A549 (cell line): ENCODE results near the gene SPACA6. TPM values are rescaled to one million over a fixed set of nuclear protein-coding genes. Genes with fewer than 3 reads are reported as not detected.

Experiments
- ATAC-seq, 2 experiments: fragments of 200-7000 bp in 1 of 2; fragments of >200 bp in 1 of 2; cut with Nextera tagmentation in 1 of 2; cut with Tn5 transposase in 1 of 2; 3 replicates each; pipeline versions ENCODE4 v1.8.0 to v1.9.1; 2018 to 2020; ENCODE audit warnings: mild to moderate bottlenecking in 1 of 2, moderate library complexity in 1 of 2
- CTCF ChIA-PET: fragments of 300-600 bp; sonication (Branson Sonifier 250); formaldehyde crosslinking; extraction: SDS; loops from one replicate; lab custom pipeline; 2021; ENCODE audit warnings: antibody characterized with exemption, inconsistent platforms; lab: Yijun Ruan, JAX
- POLR2A ChIA-PET: fragments of 350-600 bp; formaldehyde crosslinking; extraction: SDS; loops from one replicate; lab custom pipeline; 2021; ENCODE audit warnings: antibody characterized with exemption, inconsistent platforms; lab: Yijun Ruan, JAX
- DNase-seq, 2 experiments: peaks; one replicate each; pipeline versions ENCODE4 v3.0.0 to v3.0.0-alpha.2; 2011 to 2016; ENCODE audit warnings: low read depth in 1 of 2, low spot score in 1 of 2
- FAIRE-seq: peaks from 2 replicates; lab custom pipeline; 2011; peaks lifted over from hg19 to GRCh38; lab: Jason Lieb, UNC
- H3K27ac ChIP-seq, 2 experiments: fragments of >200 bp; sonication (Bioruptor Twin); formaldehyde crosslinking; 3 replicates each; pipeline ENCODE4 v1.5.1; 2016 to 2017
- H3K4me1 ChIP-seq: fragments of >200 bp; sonication (Bioruptor Twin); formaldehyde crosslinking; 3 replicates; pipeline ENCODE4 v1.6.1; 2016
- H3K4me2 ChIP-seq: fragments of >200 bp; sonication (Bioruptor Twin); formaldehyde crosslinking; 3 replicates; pipeline ENCODE4 v1.6.1; 2016
- H3K4me3 ChIP-seq: fragments of >200 bp; sonication (Bioruptor Twin); formaldehyde crosslinking; 3 replicates; pipeline ENCODE4 v1.5.1; 2016
- H3K9me3 ChIP-seq: fragments of >200 bp; sonication (Bioruptor Twin); formaldehyde crosslinking; 3 replicates; pipeline ENCODE4 v1.6.1; 2016
- ATOH8 ChIP-seq: fragments of 250-450 bp; sonication (Bioruptor Pico); IDR thresholded peaks from 2 replicates; pipeline ENCODE4 v1.5.0; 2020; ENCODE audit warnings: low read depth, mild to moderate bottlenecking, moderate library complexity
- BCL3 ChIP-seq: fragments of >200 bp; sonication (Bioruptor Twin); formaldehyde crosslinking; IDR thresholded peaks from 3 replicates; pipeline ENCODE4 v1.6.1; 2016
- BHLHE40 ChIP-seq: IDR thresholded peaks from 2 replicates; pipeline ENCODE4 v1.6.1; 2012; ENCODE audit warnings: low read depth, low read length, inconsistent platforms
- CTCF ChIP-seq: fragments of >200 bp; sonication (Bioruptor Twin); formaldehyde crosslinking; IDR thresholded peaks from 3 replicates; pipeline ENCODE4 v1.5.1; 2016
- EP300 ChIP-seq, 2 experiments: fragments of >200 bp; sonication (Bioruptor Twin); formaldehyde crosslinking; IDR thresholded peaks; 2 replicates in 1 of 2; 3 replicates in 1 of 2; pipeline ENCODE4 v1.6.1; 2016 to 2017
- ESRRA ChIP-seq: fragments of 150-350 bp; IDR thresholded peaks from 2 replicates; pipeline ENCODE4 v1.6.1; 2014; ENCODE audit warnings: mild to moderate bottlenecking, low read length, borderline replicate concordance
- FOSB ChIP-seq: fragments of 250-450 bp; sonication (Bioruptor Pico); IDR thresholded peaks from 2 replicates; pipeline ENCODE4 v1.5.0; 2020; ENCODE audit warnings: mild to moderate bottlenecking, moderate library complexity
- FOSL2 ChIP-seq, 2 experiments: fragments of 450-650 bp in 1 of 2; fragments of >200 bp in 1 of 2; sonication (Bioruptor Twin) in 1 of 2; formaldehyde crosslinking; IDR thresholded peaks; 2 replicates each; pipeline versions ENCODE4 v1.5.0 to v1.6.1; 2016 to 2020; ENCODE audit warnings: mild to moderate bottlenecking in 1 of 2, moderate library complexity in 1 of 2
- FOXS1 ChIP-seq: fragments of 250-450 bp; sonication (Bioruptor Pico); IDR thresholded peaks from 2 replicates; pipeline ENCODE4 v1.5.0; 2020; ENCODE audit warnings: mild to moderate bottlenecking, moderate library complexity
- HMGXB4 ChIP-seq: fragments of 250-450 bp; sonication (Bioruptor Pico); IDR thresholded peaks from 2 replicates; pipeline ENCODE4 v1.5.0; 2021; ENCODE audit warnings: mild to moderate bottlenecking, moderate library complexity, borderline replicate concordance
- HOXA7 ChIP-seq: fragments of 250-450 bp; sonication (Bioruptor Pico); IDR thresholded peaks from 2 replicates; pipeline ENCODE4 v1.5.0; 2020; ENCODE audit warnings: mild to moderate bottlenecking, moderate library complexity
- JUN ChIP-seq, 2 experiments: fragments of >200 bp; sonication (Bioruptor Twin); formaldehyde crosslinking; IDR thresholded peaks; 2 replicates in 1 of 2; 3 replicates in 1 of 2; pipeline ENCODE4 v1.6.1; 2016 to 2017
- MAFK ChIP-seq: fragments of 450-650 bp; IDR thresholded peaks from 2 replicates; pipeline ENCODE4 v1.6.1; 2014; ENCODE audit not compliant: partially characterized antibody
- MAZ ChIP-seq: fragments of 150-350 bp; IDR thresholded peaks from 2 replicates; pipeline ENCODE4 v1.6.1; 2014; ENCODE audit warnings: antibody characterized with exemption, low read depth, low read length, borderline replicate concordance
- MYC ChIP-seq: IDR thresholded peaks from 2 replicates; pipeline ENCODE4 v1.6.1; 2012; ENCODE audit warnings: mild to moderate bottlenecking, inconsistent platforms, low read length, improper control_type of control experiment, borderline replicate concordance
- POLR2A ChIP-seq: IDR thresholded peaks from 2 replicates; pipeline ENCODE4 v1.6.1; 2012; ENCODE audit warnings: mild to moderate bottlenecking, low read length
- RAD21 ChIP-seq, 2 experiments: fragments of >200 bp in 1 of 2; sonication (Bioruptor Twin) in 1 of 2; formaldehyde crosslinking in 1 of 2; IDR thresholded peaks in 1 of 2; conservative IDR thresholded peaks in 1 of 2; 2 replicates in 1 of 2; 3 replicates in 1 of 2; pipeline ENCODE4 v1.6.1; 2012 to 2018; ENCODE audit warnings: inconsistent platforms in 1 of 2
- RARB ChIP-seq: fragments of 250-450 bp; sonication (Bioruptor Pico); IDR thresholded peaks from 2 replicates; pipeline ENCODE4 v1.8.0; 2021; ENCODE audit warnings: mild to moderate bottlenecking, moderate library complexity
- REST ChIP-seq: fragments of 200-600 bp; sonication (generic); IDR thresholded peaks from 2 replicates; pipeline ENCODE4 v1.6.1; 2016; ENCODE audit warnings: antibody characterized with exemption, mild to moderate bottlenecking, moderate library complexity
- RNF2 ChIP-seq: fragments of 200-600 bp; sonication (generic); IDR thresholded peaks from 2 replicates; pipeline ENCODE4 v1.6.1; 2016; ENCODE audit warnings: low read depth, mild to moderate bottlenecking, antibody characterized with exemption, moderate library complexity, borderline replicate concordance
- TP53 ChIP-seq: fragments of 250-450 bp; sonication (Bioruptor Pico); IDR thresholded peaks from 2 replicates; pipeline ENCODE4 v1.5.0; 2021; ENCODE audit warnings: mild to moderate bottlenecking, moderate library complexity
- ZFP36 ChIP-seq: fragments of 450-650 bp; IDR thresholded peaks from 2 replicates; pipeline ENCODE4 v1.6.1; 2014; ENCODE audit warnings: borderline replicate concordance; ENCODE audit not compliant: partially characterized antibody
- WGBS: methylation state at CpG from one replicate; pipeline ENCODE4 v1.1.6; 2017; ENCODE audit errors: missing lambda C conversion rate; 5-methylcytosine and 5-hydroxymethylcytosine counted together
- polyA plus RNA-seq, 4 experiments: library from polyadenylated mRNA; depleted of rRNA in 3 of 4; stranded (reverse); fragments of >200 nt; fragmentation: RNase III in 1 of 4; extraction: RNeasy Plus Mini Kit Qiagen cat#74134 plus additional on column Dnase treatment in 1 of 4; gene quantifications; 2 replicates in 3 of 4; 3 replicates in 1 of 4; pipeline ENCODE4 v1.2.3, GENCODE V29; 2011 to 2017

SPACA6 gene
- polyA plus RNA-seq, 2 of the 4 experiments (the other 2 are of a cell fraction): 9.5 to 36.4 TPM

GRCh38 chr19:51687791-51688670 lies 5.1 kb upstream of the SPACA6 start (continued):
- TF ChIP-seq CTCF: no peak
- TF ChIP-seq RNF2: no peak
- no peak; the same call in 1 of the 2 replicates for TF ChIP-seq MYC
- no peak for TF ChIP-seq ZFP36
- TF ChIP-seq HOXA7: no peak
- TF ChIP-seq POLR2A: peak; percentile 41; the same call in 1 of the 2 replicates
- TF ChIP-seq MAFK: no peak
- 0 out of 2 replicates have a peak, but pooled peaks have one; percentile 22 for TF ChIP-seq ESRRA
- no peak for TF ChIP-seq REST

- Histone ChIP-seq H3K4me3 (peak overlapping the region; percentile 77), H3K27ac (peak overlapping the region; percentile 95 to 100), H3K4me1 (peaks cover 43% of the 10 kb centered on the region), H3K9me3 (0 out of 3 replicates have a peak, but pooled peaks cover 4% of the 10 kb centered on the region), H3K4me2 (peak overlapping the region; percentile 99)
- CTCF ChIA-PET: interaction anchor here (0.6 to 3.2 kb wide), 7 partner anchors 10 to 1102 kb away, joined by 3 to 28 read pairs (median 3); no protein-coding TSS in a partner anchor
- whole genome bisulfite sequencing: under 1% methylated on average over 25 of the region's 63 CpGs
- DNase-seq: peak; percentile 71 to 95
- POLR2A ChIA-PET: interaction anchor here (0.6 to 3.7 kb wide), 9 partner anchors 13 to 349 kb away, joined by 3 to 29 read pairs (median 4); partner anchors contain the start of gene ZNF175
- peak; percentile 52 to 73 for ATAC-seq
- no peak for FAIRE-seq
- TF ChIP-seq RNF2: no peak
- TF ChIP-seq FOSL2 (IDR thresholded peaks at IDR 0.05): no peak
- 0 out of 2 replicates have a peak, but pooled peaks have one; percentile 3 for TF ChIP-seq FOSL2 (CRISPR knock-in tag; IDR thresholded peaks at IDR 0.05)
- peak; percentile 79 to 87; a peak in 4 of 5 replicates for TF ChIP-seq JUN (IDR thresholded peaks at IDR 0.05)
- no peak for TF ChIP-seq BHLHE40
- TF ChIP-seq POLR2A: peak; percentile 62
- 0 out of 2 replicates have a peak, but pooled peaks have one; percentile 27 for TF ChIP-seq RARB (CRISPR knock-in tag)
- TF ChIP-seq MAZ: peak; percentile 63; the same call in 1 of the 2 replicates
- peak; percentile 32 for TF ChIP-seq ZFP36
- peak in 1 of 2 experiments; percentile 14; a peak in 2 of 5 replicates for TF ChIP-seq RAD21 (conservative IDR thresholded peaks at IDR 0.05 in 1 of 2, IDR thresholded peaks at IDR 0.05 in 1 of 2)
- TF ChIP-seq BCL3: peak; percentile 68; the same call in 2 of the 3 replicates
- TF ChIP-seq EP300 (IDR thresholded peaks at IDR 0.05): peak in 1 of 2 experiments; percentile 31; a peak in 1 of 5 replicates
- no peak for TF ChIP-seq FOXS1
- TF ChIP-seq TP53: 0 out of 2 replicates have a peak, but pooled peaks have one; percentile 45
- 0 out of 2 replicates have a peak, but pooled peaks have one; percentile 20 for TF ChIP-seq HMGXB4 (CRISPR knock-in tag)
- no peak for TF ChIP-seq FOSB (CRISPR knock-in tag)
- no peak for TF ChIP-seq ATOH8 (CRISPR knock-in tag)
Measured at GRCh38 chr19:51688671-51689571, 4.2 kb upstream of the SPACA6 start.
